Measurements from ENCODE around the gene CTLA4.

Gene CTLA4

DNA sequence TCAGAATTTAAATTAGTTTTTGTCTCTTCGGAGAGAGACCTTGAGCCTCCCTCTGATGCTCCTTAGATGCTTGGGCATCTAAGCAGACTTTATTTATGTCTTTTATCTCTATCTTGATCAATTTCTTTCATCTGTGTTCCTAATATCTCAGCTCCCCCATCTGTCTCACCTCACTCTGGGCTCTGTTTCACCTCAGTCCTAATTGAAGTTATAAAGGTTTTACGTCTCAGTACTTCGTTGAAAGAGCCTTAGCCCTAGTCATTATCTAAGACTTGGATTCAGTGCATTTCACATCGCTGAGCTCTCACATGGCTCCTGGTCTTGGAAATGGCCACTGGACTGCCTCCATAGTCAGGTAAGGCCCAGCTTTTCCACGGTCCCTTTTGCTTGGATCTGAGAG, 13.8 kb upstream of the CTLA4 start:
- H3K4me3 ChIP-seq (replicated peaks; ENCODE audit: low read depth, low read length): no peak overlapping the region
- TF ChIP-seq, protein P1, sequence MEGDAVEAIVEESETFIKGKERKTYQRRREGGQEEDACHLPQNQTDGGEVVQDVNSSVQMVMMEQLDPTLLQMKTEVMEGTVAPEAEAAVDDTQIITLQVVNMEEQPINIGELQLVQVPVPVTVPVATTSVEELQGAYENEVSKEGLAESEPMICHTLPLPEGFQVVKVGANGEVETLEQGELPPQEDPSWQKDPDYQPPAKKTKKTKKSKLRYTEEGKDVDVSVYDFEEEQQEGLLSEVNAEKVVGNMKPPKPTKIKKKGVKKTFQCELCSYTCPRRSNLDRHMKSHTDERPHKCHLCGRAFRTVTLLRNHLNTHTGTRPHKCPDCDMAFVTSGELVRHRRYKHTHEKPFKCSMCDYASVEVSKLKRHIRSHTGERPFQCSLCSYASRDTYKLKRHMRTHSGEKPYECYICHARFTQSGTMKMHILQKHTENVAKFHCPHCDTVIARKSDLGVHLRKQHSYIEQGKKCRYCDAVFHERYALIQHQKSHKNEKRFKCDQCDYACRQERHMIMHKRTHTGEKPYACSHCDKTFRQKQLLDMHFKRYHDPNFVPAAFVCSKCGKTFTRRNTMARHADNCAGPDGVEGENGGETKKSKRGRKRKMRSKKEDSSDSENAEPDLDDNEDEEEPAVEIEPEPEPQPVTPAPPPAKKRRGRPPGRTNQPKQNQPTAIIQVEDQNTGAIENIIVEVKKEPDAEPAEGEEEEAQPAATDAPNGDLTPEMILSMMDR (IDR thresholded peaks at IDR 0.05; ENCODE audit: low read length, missing control alignments): no peak
- DNase-seq (ENCODE audit: low read depth): no peak

DNA sequence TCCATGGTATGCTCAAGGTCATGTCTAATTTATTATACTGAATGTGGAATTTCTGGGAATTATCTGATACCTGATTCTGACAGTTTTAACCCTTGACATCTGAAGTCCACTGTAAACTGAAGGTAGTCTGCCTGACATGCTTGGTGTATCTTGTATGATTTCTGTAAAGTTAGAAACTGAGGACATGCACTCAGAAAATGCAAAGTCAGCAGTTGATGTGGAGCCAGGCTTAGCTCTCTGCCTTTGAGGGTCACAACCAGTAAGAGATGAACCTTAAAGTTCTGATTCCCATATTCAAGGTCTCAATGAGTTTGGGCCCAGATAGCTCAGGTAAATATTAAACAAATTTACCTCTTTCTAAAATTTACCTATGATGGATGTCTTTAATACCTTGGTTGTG, 12.3 kb upstream of the CTLA4 start:
- no peak overlapping the region for H3K4me3 ChIP-seq (replicated peaks; ENCODE audit: low read depth, low read length)
- DNase-seq (ENCODE audit: low read depth): no peak
- TF ChIP-seq, protein P1 (IDR thresholded peaks at IDR 0.05; ENCODE audit: low read length, missing control alignments): no peak

DNA sequence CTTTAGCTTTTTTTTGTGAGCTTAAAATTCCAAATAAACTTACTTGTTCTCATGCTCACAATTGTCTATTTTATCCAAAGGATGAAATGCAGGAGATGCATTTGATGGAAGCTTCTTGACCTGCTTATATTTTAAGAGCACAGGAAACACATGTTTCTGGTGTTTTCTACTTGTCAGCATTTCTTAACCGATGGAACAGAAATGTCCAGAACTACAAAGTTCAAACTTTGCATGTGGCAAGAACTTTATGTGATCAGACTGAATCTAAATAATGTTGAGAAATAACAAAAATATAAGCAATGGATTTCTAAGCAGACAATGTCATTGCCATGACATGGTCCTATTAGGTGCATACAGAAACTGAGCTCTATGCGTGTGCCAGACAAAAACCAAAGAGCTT, 9.9 kb upstream of the CTLA4 start:
- TF ChIP-seq, protein P1 (IDR thresholded peaks at IDR 0.05; ENCODE audit: low read length, missing control alignments): no peak
- DNase-seq (ENCODE audit: low read depth): no peak
- no peak overlapping the region for H3K4me3 ChIP-seq (replicated peaks; ENCODE audit: low read depth, low read length)

DNA sequence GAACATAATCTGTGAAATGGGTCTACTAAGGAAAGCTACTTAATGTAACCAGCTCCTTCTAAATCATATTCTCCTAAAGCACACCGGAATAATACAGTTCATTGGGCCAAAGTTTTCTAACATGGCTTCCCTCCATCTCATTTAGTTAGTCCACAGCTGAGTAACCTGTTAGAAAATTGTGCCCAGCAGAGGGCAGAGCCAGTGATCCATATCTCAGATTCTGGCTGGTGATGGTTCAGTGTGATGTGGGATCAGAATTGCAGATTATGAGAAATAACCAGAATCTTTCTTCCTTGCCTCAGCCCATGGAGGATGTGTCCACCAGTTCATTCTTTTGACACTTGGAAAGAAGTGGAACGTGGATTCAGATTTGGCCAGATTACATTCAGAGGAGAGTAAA, 9.4 kb upstream of the CTLA4 start:
- TF ChIP-seq, protein P1 (IDR thresholded peaks at IDR 0.05; ENCODE audit: low read length, missing control alignments): no peak
- H3K4me3 ChIP-seq (replicated peaks; ENCODE audit: low read depth, low read length): no peak overlapping the region
- DNase-seq (ENCODE audit: low read depth): no peak

DNA sequence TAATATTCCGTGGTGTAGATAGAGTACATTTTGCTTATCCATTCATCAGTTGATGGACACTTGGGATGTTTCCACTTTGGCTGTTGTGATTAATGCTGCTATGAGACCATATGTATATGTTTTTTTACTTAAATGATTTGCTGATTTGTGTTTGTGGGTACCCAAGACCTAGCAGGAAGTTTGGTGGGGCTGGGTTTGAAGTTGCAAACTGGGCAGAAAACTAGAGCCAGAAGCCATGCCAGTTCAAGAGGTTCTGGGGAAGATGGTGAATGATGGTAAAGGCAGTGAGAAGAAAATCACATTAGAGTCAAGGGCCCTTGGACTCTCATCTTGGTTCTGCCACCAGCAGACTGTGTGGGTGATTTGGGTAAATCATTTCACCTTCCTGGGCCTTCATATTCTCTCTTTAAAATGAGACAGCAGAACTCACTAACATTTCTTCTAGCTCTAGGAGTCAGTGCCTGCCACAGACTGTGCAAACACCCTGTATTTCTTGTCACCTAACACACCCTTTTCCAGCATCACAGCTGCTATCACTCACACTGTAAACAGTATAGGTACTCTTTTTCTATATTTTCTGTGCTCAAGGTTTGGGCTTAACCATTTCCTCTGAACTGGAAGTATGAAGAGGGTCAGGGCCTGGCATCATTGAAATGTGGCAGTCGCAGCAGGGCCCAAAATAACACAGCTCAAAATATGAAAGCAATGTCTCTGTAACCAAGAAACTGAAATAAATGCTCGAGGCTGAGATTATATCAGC, 8.4 kb upstream of the CTLA4 start:
- DNase-seq (ENCODE audit: low read depth): no peak
- TF ChIP-seq, protein P1 (IDR thresholded peaks at IDR 0.05; ENCODE audit: low read length, missing control alignments): no peak
- no peak overlapping the region for H3K4me3 ChIP-seq (replicated peaks; ENCODE audit: low read depth, low read length)

DNA sequence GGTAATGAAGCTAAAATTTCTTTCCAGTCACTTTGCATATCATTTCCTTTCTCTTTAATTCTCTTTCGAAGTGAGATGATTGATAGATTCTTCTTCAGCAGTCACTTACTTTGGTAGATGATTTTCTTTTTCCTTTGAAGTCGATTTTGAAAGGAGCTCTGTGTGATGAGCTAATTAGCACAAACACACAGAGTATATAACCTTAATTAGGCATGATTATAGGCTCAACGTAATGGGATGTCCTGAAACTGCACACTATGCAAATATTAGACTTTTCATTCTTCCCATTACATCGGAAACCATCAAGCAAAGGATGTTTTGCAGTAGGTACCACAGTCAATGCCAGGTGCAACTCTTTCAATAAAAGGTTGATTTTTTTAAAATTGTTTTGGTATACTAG, 6.4 kb upstream of the CTLA4 start:
- no peak for DNase-seq (ENCODE audit: low read depth)
- H3K4me3 ChIP-seq (replicated peaks; ENCODE audit: low read depth, low read length): no peak overlapping the region
- TF ChIP-seq, protein P1 (IDR thresholded peaks at IDR 0.05; ENCODE audit: low read length, missing control alignments): no peak

DNA sequence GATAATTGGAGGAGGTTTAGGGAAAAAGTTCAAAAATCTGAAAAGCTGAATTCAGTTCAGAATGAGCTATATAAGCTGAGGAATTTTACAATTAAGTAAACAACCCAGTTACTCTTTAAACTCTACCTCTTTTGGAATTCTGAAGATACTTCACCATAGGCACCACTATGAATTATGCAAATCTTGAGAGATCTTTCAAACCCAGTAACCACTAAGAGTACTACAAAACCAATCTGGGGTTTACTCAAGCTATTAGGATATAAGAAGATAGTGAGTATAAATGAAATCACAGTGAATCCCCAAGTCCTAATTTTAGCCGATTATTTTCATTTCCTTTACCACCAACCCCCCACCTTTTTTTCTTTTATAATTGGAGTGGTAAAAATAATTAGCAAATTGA, 6.0 kb upstream of the CTLA4 start:
- H3K4me3 ChIP-seq (replicated peaks; ENCODE audit: low read depth, low read length): no peak overlapping the region
- TF ChIP-seq, protein P1 (IDR thresholded peaks at IDR 0.05; ENCODE audit: low read length, missing control alignments): no peak
- no peak for DNase-seq (ENCODE audit: low read depth)

Measured in fibroblast of pulmonary artery (primary cell).